ENCODE data around the gene TMTC1. TPM values are rescaled to one million over a fixed set of nuclear protein-coding genes. Genes with fewer than 3 reads are reported as not detected.

TMTC1 gene
- total RNA-seq, 4 donors from 2014 or later: 7.4 to 25.6 (median 15.4) TPM

DNA sequence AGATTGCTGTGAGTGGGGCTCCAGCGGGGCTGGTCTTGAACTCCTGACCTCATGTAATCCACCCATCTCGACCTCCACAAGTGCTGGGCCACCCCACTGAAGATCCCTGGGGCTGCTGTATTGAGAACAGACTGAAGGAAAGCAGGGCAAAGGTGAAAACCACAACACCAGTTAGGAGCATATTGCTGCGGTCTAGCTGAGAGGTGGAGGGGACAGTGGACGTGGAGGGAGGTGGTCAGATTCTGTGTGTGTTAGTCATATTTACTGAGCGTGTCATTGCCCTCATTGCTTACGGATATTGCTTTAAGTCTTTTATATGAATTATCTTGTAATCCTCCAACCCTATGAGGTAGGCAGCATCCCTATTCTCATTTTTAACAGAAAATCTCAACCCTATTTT, 217.3 kb downstream of the TMTC1 start:
- Histone ChIP-seq H3K4me3 (no peak overlapping the region), H3K9me3 (no peaks in the 10 kb centered on the region), H3K36me3 (no peaks in the 10 kb centered on the region), H3K27me3 (no peaks in the 10 kb centered on the region), H3K27ac (peak overlapping the region in 1 of 4 donors; percentile 3), H3K4me1 (peaks cover 0 to 10% (median 0%) of the 10 kb centered on the region in 4 donors)
- DNase-seq: no peak
- no peak for TF ChIP-seq POLR2A (IDR thresholded peaks at IDR 0.05)
- TF ChIP-seq, protein P1, sequence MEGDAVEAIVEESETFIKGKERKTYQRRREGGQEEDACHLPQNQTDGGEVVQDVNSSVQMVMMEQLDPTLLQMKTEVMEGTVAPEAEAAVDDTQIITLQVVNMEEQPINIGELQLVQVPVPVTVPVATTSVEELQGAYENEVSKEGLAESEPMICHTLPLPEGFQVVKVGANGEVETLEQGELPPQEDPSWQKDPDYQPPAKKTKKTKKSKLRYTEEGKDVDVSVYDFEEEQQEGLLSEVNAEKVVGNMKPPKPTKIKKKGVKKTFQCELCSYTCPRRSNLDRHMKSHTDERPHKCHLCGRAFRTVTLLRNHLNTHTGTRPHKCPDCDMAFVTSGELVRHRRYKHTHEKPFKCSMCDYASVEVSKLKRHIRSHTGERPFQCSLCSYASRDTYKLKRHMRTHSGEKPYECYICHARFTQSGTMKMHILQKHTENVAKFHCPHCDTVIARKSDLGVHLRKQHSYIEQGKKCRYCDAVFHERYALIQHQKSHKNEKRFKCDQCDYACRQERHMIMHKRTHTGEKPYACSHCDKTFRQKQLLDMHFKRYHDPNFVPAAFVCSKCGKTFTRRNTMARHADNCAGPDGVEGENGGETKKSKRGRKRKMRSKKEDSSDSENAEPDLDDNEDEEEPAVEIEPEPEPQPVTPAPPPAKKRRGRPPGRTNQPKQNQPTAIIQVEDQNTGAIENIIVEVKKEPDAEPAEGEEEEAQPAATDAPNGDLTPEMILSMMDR (IDR thresholded peaks at IDR 0.05): no peak

DNA sequence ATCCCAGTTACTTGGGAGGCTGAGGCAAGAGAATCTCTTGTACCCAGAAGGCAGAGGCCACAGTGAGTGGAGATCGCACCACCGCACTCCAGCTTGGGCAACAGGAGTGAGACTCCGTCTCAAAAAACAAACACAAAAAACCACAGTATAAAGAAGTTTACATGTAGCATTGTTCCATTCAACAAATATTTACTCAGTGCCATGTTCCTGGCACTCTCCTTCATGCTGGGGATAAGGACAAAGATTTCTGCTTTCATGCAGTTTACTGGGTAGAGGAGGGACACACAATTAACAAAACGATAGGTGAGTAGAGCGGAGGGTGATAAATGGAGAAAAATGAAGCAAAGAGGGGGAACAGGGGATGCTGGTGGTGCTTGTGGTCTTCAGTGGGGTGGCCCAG, 218.0 kb downstream of the TMTC1 start:
- Histone ChIP-seq H3K27me3 (no peaks in the 10 kb centered on the region), H3K36me3 (no peaks in the 10 kb centered on the region), H3K4me3 (no peak overlapping the region), H3K27ac (no peak overlapping the region), H3K4me1 (peaks cover 0 to 15% (median 0%) of the 10 kb centered on the region in 4 donors), H3K9me3 (no peaks in the 10 kb centered on the region)
- DNase-seq: no peak
- TF ChIP-seq, protein P1 (IDR thresholded peaks at IDR 0.05): no peak
- no peak for TF ChIP-seq POLR2A (IDR thresholded peaks at IDR 0.05)

DNA sequence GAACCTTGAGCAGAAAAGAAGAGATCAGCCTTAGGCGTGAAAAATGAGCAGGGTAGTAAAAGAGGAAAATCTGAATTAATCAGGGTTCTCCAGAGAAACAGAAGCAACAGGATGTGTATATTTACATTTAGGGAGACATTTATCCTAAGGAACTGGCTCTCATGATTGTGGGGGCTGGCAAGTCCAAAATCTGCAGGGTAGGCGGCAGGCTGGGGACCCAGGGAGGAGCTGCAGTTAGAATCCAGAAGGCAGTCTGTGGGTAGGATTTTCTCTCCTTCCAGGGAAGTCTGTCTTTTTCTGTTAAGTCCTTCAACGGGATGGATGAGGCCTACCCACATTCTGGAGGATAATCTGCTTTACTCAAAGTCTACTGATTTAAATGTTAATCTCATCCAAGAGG, 218.8 kb downstream of the TMTC1 start:
- no peak overlapping the region for H3K4me3 ChIP-seq
- TF ChIP-seq, protein P1 (IDR thresholded peaks at IDR 0.05): no peak
- no peak for TF ChIP-seq POLR2A (IDR thresholded peaks at IDR 0.05)
- H3K36me3 ChIP-seq: no peaks in the 10 kb centered on the region
- no peaks in the 10 kb centered on the region for H3K9me3 ChIP-seq
- DNase-seq: no peak
- peaks cover 0 to 15% (median 0%) of the 10 kb centered on the region in 4 donors for H3K4me1 ChIP-seq
- no peak overlapping the region for H3K27ac ChIP-seq
- H3K27me3 ChIP-seq: no peaks in the 10 kb centered on the region

DNA sequence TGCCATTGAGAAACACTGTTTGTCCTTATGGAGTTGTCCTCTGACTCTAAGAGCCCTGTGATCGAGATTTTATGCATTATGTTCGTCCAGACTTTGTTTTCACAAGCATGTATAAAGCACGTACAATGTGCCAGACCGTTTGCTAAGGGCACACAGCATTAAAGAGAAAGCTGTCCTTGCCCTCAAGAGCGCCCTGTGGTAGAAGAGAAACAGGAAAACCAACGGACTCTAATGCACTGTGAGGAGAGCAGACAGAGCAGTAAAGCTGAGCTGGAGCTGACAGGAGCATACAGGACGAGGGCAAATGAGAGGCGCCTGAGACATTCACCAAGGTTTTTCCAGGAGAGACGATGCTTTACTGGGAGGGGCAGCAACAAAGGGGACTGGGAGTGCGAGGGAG, 220.1 kb downstream of the TMTC1 start:
- Histone ChIP-seq H3K4me3 (no peak overlapping the region), H3K27me3 (no peaks in the 10 kb centered on the region), H3K4me1 (peaks cover 0 to 15% (median 0%) of the 10 kb centered on the region in 4 donors), H3K36me3 (no peaks in the 10 kb centered on the region), H3K27ac (peak overlapping the region in 3 of 4 donors; percentile 0 to 77 (median 70)), H3K9me3 (no peaks in the 10 kb centered on the region)
- TF ChIP-seq POLR2A (IDR thresholded peaks at IDR 0.05): no peak
- TF ChIP-seq, protein P1 (IDR thresholded peaks at IDR 0.05): no peak
- DNase-seq: no peak

DNA sequence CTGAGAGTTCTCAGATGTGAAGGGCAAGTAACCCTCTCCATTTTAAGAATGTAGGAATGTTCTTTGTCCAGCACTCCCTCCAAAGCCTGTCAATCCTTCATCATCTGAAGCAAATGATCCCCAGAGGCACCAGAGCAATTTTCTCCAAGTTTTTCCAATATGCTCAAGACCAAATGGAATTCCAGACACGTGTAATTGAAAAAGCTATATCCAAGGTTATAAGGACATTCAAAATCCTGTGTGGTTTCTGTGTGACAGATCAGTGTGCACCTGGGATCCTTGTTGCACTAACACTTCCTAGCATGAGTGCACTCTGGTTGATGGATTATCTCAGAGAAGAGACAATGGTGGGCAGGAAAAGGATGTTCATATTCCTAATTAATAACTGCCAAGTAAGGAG, 220.7 kb downstream of the TMTC1 start:
- Histone ChIP-seq H3K27ac (peak overlapping the region in 3 of 4 donors; percentile 0 to 77 (median 70)), H3K4me1 (peaks cover 0 to 15% (median 0%) of the 10 kb centered on the region in 4 donors), H3K4me3 (no peak overlapping the region), H3K36me3 (no peaks in the 10 kb centered on the region), H3K27me3 (no peaks in the 10 kb centered on the region), H3K9me3 (no peaks in the 10 kb centered on the region)
- DNase-seq: no peak
- TF ChIP-seq POLR2A (IDR thresholded peaks at IDR 0.05): no peak
- TF ChIP-seq, protein P1 (IDR thresholded peaks at IDR 0.05): no peak
